A549 (cell line): Measurements from ENCODE around the gene DIP2C. TPM values are rescaled to one million over a fixed set of nuclear protein-coding genes. Genes with fewer than 3 reads are reported as not detected.
"Not testable (repeated sequence)": the region's sequence is repeated elsewhere in the genome, so short reads cannot be mapped to it uniquely, and the experiment has no call there.

Source experiments
- ATAC-seq, 2 experiments: fragments of 200-7000 bp in 1 of 2; fragments of >200 bp in 1 of 2; cut with Nextera tagmentation in 1 of 2; cut with Tn5 transposase in 1 of 2; 3 replicates each; pipeline versions ENCODE4 v1.8.0 to v1.9.1; 2018 to 2020; ENCODE audit warnings: mild to moderate bottlenecking in 1 of 2, moderate library complexity in 1 of 2
- CTCF ChIA-PET: fragments of 300-600 bp; sonication (Branson Sonifier 250); formaldehyde crosslinking; extraction: SDS; loops from one replicate; lab custom pipeline; 2021; ENCODE audit warnings: antibody characterized with exemption, inconsistent platforms; lab: Yijun Ruan, JAX
- POLR2A ChIA-PET: fragments of 350-600 bp; formaldehyde crosslinking; extraction: SDS; loops from one replicate; lab custom pipeline; 2021; ENCODE audit warnings: antibody characterized with exemption, inconsistent platforms; lab: Yijun Ruan, JAX
- DNase-seq, 2 experiments: peaks; one replicate each; pipeline versions ENCODE4 v3.0.0 to v3.0.0-alpha.2; 2011 to 2016; ENCODE audit warnings: low read depth in 1 of 2, low spot score in 1 of 2
- FAIRE-seq: peaks from 2 replicates; lab custom pipeline; 2011; peaks lifted over from hg19 to GRCh38; lab: Jason Lieb, UNC
- H3K27ac ChIP-seq, 2 experiments: fragments of >200 bp; sonication (Bioruptor Twin); formaldehyde crosslinking; 3 replicates each; pipeline ENCODE4 v1.5.1; 2016 to 2017
- H3K4me1 ChIP-seq: fragments of >200 bp; sonication (Bioruptor Twin); formaldehyde crosslinking; 3 replicates; pipeline ENCODE4 v1.6.1; 2016
- H3K4me2 ChIP-seq: fragments of >200 bp; sonication (Bioruptor Twin); formaldehyde crosslinking; 3 replicates; pipeline ENCODE4 v1.6.1; 2016
- H3K4me3 ChIP-seq: fragments of >200 bp; sonication (Bioruptor Twin); formaldehyde crosslinking; 3 replicates; pipeline ENCODE4 v1.5.1; 2016
- H3K9me3 ChIP-seq: fragments of >200 bp; sonication (Bioruptor Twin); formaldehyde crosslinking; 3 replicates; pipeline ENCODE4 v1.6.1; 2016
- CHD2 ChIP-seq: fragments of 150-350 bp; IDR thresholded peaks from 2 replicates; pipeline ENCODE4 v1.6.1; 2014; ENCODE audit warnings: low read length; ENCODE audit not compliant: partially characterized antibody
- CHD4 ChIP-seq: fragments of 200-600 bp; sonication (generic); IDR thresholded peaks from 2 replicates; pipeline ENCODE4 v1.6.1; 2016; ENCODE audit warnings: antibody characterized with exemption, mild to moderate bottlenecking, borderline replicate concordance
- EHMT2 ChIP-seq: fragments of 200-600 bp; sonication (generic); IDR thresholded peaks from 2 replicates; pipeline ENCODE4 v1.6.1; 2016; ENCODE audit warnings: antibody characterized with exemption, low read depth, mild to moderate bottlenecking, moderate library complexity
- HDAC2 ChIP-seq: fragments of 200-600 bp; sonication (generic); IDR thresholded peaks from 2 replicates; pipeline ENCODE4 v1.6.1; 2016
- HES2 ChIP-seq: fragments of >200 bp; sonication (Bioruptor Twin); formaldehyde crosslinking; IDR thresholded peaks from 2 replicates; pipeline ENCODE4 v1.6.1; 2016
- HOXA7 ChIP-seq: fragments of 250-450 bp; sonication (Bioruptor Pico); IDR thresholded peaks from 2 replicates; pipeline ENCODE4 v1.5.0; 2020; ENCODE audit warnings: mild to moderate bottlenecking, moderate library complexity
- HOXB13 ChIP-seq: fragments of 250-450 bp; sonication (Bioruptor Pico); IDR thresholded peaks from 2 replicates; pipeline ENCODE4 v1.5.0; 2020; ENCODE audit warnings: low read depth, mild to moderate bottlenecking, moderate library complexity
- JUN ChIP-seq, 2 experiments: fragments of >200 bp; sonication (Bioruptor Twin); formaldehyde crosslinking; IDR thresholded peaks; 2 replicates in 1 of 2; 3 replicates in 1 of 2; pipeline ENCODE4 v1.6.1; 2016 to 2017
- KDM1A ChIP-seq: fragments of 200-600 bp; sonication (generic); IDR thresholded peaks from 2 replicates; pipeline ENCODE4 v1.6.1; 2016; ENCODE audit warnings: low read depth, mild to moderate bottlenecking
- MAX ChIP-seq: IDR thresholded peaks from 2 replicates; pipeline ENCODE4 v1.6.1; 2012
- MAZ ChIP-seq: fragments of 150-350 bp; IDR thresholded peaks from 2 replicates; pipeline ENCODE4 v1.6.1; 2014; ENCODE audit warnings: antibody characterized with exemption, low read depth, low read length, borderline replicate concordance
- NFE2L2 ChIP-seq: fragments of 150-350 bp; conservative IDR thresholded peaks from 2 replicates; pipeline ENCODE4 v1.6.1; 2014; ENCODE audit warnings: low read length
- PBX3 ChIP-seq: IDR thresholded peaks from 2 replicates; pipeline ENCODE4 v1.6.1; 2012
- PHF8 ChIP-seq: fragments of 200-600 bp; sonication (generic); IDR thresholded peaks from 2 replicates; pipeline ENCODE4 v1.6.1; 2016; ENCODE audit warnings: low read depth, mild to moderate bottlenecking, antibody characterized with exemption, moderate library complexity, borderline replicate concordance
- POLR2AphosphoS2 ChIP-seq: conservative IDR thresholded peaks from 2 replicates; pipeline ENCODE4 v1.6.1; 2012; ENCODE audit warnings: low read length, improper control_type of control experiment, inconsistent platforms
- RAD21 ChIP-seq, 2 experiments: fragments of >200 bp in 1 of 2; sonication (Bioruptor Twin) in 1 of 2; formaldehyde crosslinking in 1 of 2; IDR thresholded peaks in 1 of 2; conservative IDR thresholded peaks in 1 of 2; 2 replicates in 1 of 2; 3 replicates in 1 of 2; pipeline ENCODE4 v1.6.1; 2012 to 2018; ENCODE audit warnings: inconsistent platforms in 1 of 2
- RCOR1 ChIP-seq: fragments of 150-350 bp; IDR thresholded peaks from 2 replicates; pipeline ENCODE4 v1.6.1; 2014; ENCODE audit warnings: antibody characterized with exemption, low read length, low read depth
- TP53 ChIP-seq: fragments of 250-450 bp; sonication (Bioruptor Pico); IDR thresholded peaks from 2 replicates; pipeline ENCODE4 v1.5.0; 2021; ENCODE audit warnings: mild to moderate bottlenecking, moderate library complexity
- ZC3H11A ChIP-seq: fragments of 450-650 bp; IDR thresholded peaks from 2 replicates; pipeline ENCODE4 v1.6.1; 2014; ENCODE audit warnings: antibody characterized with exemption, mild to moderate bottlenecking
- WGBS: methylation state at CpG from one replicate; pipeline ENCODE4 v1.1.6; 2017; ENCODE audit errors: missing lambda C conversion rate; 5-methylcytosine and 5-hydroxymethylcytosine counted together
- polyA plus RNA-seq, 4 experiments: library from polyadenylated mRNA; depleted of rRNA in 3 of 4; stranded (reverse); fragments of >200 nt; fragmentation: RNase III in 1 of 4; extraction: RNeasy Plus Mini Kit Qiagen cat#74134 plus additional on column Dnase treatment in 1 of 4; gene quantifications; 2 replicates in 3 of 4; 3 replicates in 1 of 4; pipeline ENCODE4 v1.2.3, GENCODE V29; 2011 to 2017

Gene DIP2C
- polyA plus RNA-seq, 2 of the 4 experiments (the other 2 are of a cell fraction) = 3.7 to 5.0 TPM

DNA sequence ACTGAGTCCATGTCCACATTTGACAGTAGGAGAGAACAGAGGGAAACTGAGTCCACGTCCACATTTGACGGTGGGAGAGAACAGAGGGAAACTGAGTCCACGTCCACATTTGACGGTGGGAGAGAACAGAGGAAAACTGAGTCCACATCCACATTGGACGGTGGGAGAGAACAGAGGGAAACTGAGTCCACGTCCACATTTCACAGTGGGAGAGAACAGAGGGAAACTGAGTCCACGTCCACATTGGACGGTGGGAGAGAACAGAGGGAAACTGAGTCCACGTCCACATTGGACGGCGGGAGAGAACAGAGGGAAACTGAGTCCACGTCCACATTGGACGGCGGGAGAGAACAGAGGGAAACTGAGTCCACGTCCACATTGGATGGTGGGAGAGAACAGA lies 42.4 kb downstream of the DIP2C start:
- H3K27ac ChIP-seq, CTCF ChIA-PET, POLR2A ChIA-PET, H3K4me3 ChIP-seq, H3K4me2 ChIP-seq, ATAC-seq, H3K9me3 ChIP-seq, DNase-seq, FAIRE-seq: not testable (repeated sequence)
- TF ChIP-seq CHD4 (peak; percentile 63), HDAC2 (peak; percentile 86)
- 88% methylated on average over 15 of the region's 15 CpGs for WGBS
- peaks cover 15% of the 10 kb centered on the region; the same call in 2 of the 3 replicates for H3K4me1 ChIP-seq

DNA sequence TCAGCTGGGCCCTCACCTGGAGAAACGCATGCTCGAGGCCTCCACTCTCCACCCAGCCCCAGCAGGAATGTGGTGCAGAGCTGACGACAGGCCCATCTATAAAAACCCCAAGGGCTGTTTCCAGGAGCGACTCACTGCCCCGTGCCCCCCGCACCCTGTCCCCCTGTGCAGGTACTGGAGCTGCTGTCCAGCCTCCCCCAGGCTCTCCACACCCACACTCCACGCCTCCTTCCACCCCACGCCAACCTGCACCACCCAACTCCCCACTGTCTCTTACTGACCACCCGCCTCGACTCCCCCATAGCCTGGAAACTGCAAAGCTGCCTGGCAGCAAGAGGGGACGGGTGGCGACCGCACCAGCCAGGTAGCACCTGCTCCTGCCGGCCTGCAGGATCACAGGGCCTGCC lies 43.3 kb downstream of the DIP2C start:
- WGBS = 95% methylated on average over 11 of the region's 14 CpGs
- Histone ChIP-seq H3K9me3 (peaks cover 9% of the 10 kb centered on the region), H3K4me1 (peaks cover 15% of the 10 kb centered on the region; the same call in 2 of the 3 replicates), H3K4me2 (no peak overlapping the region), H3K27ac (no peak overlapping the region), H3K4me3 (no peak overlapping the region)
- FAIRE-seq (no peak), DNase-seq (no peak), ATAC-seq (peak in 1 of 2 experiments; percentile 38; a peak in 3 of 6 replicates)
- TF ChIP-seq CHD4 = no peak
- ChIA-PET CTCF (no interaction called here), POLR2A (no interaction called here)

GRCh38 chr10:644943-645334 lies 44.5 kb downstream of the DIP2C start:
- no peak for FAIRE-seq
- CTCF ChIA-PET = no interaction called here

GRCh38 chr10:644076-644942 lies 45.2 kb downstream of the DIP2C start:
- CTCF ChIA-PET = no interaction called here
- no peak for FAIRE-seq
- ATAC-seq = no peak
- peaks cover under 1% of the 10 kb centered on the region; the same call in 1 of the 3 replicates for H3K4me1 ChIP-seq
- H3K4me2 ChIP-seq = no peak overlapping the region
- no peak overlapping the region for H3K4me3 ChIP-seq
- POLR2A ChIA-PET = no interaction called here
- H3K9me3 ChIP-seq = peaks cover 9% of the 10 kb centered on the region
- H3K27ac ChIP-seq = no peak overlapping the region
- no peak for DNase-seq
- 86% methylated on average over 16 of the region's 23 CpGs for WGBS
- TF ChIP-seq MAX = no peak
- no peak for TF ChIP-seq NFE2L2
- no peak for TF ChIP-seq PBX3
- TF ChIP-seq JUN (IDR thresholded peaks at IDR 0.05) = no peak
- TF ChIP-seq RAD21 (conservative IDR thresholded peaks at IDR 0.05 in 1 of 2, IDR thresholded peaks at IDR 0.05 in 1 of 2) = no peak

More at GRCh38 chr10:644943-645334, 44.5 kb downstream of the DIP2C start:
- no peak for DNase-seq
- H3K4me2 ChIP-seq = no peak overlapping the region
- no peak overlapping the region for H3K4me3 ChIP-seq
- peaks cover 6% of the 10 kb centered on the region; the same call in 2 of the 3 replicates for H3K4me1 ChIP-seq
- H3K9me3 ChIP-seq = peaks cover 9% of the 10 kb centered on the region
- H3K27ac ChIP-seq = no peak overlapping the region
- POLR2A ChIA-PET = no interaction called here
- ATAC-seq = no peak
- TF ChIP-seq MAZ (no peak), KDM1A (peak; percentile 61; the same call in 1 of the 2 replicates), EHMT2 (no peak), NFE2L2 (no peak), HDAC2 (peak; percentile 71; the same call in 1 of the 2 replicates), RCOR1 (no peak)
- WGBS = 87% methylated on average over 5 of the region's 5 CpGs

GRCh38 chr10:642186-642890 lies 47.1 kb downstream of the DIP2C start:
- DNase-seq (peak in 1 of 2 experiments; percentile 12), FAIRE-seq (no peak), ATAC-seq (no peak)
- ChIA-PET POLR2A (no interaction called here), CTCF (no interaction called here)
- Histone ChIP-seq H3K27ac (no peak overlapping the region), H3K9me3 (peaks cover 9% of the 10 kb centered on the region), H3K4me1 (no peaks in the 10 kb centered on the region), H3K4me3 (no peak overlapping the region), H3K4me2 (no peak overlapping the region)
- TF ChIP-seq ZC3H11A (no peak), MAX (no peak), HES2 (no peak), POLR2AphosphoS2 (no peak), CHD4 (no peak), CHD2 (no peak), HOXA7 (CRISPR knock-in tag) (no peak), HOXB13 (no peak), EHMT2 (no peak), TP53 (CRISPR knock-in tag) (no peak), PHF8 (no peak)
- 86% methylated on average over 16 of the region's 16 CpGs for WGBS
